GM19463 (cell line): ENCODE data around the gene PRICKLE2.

Experiments used
- ATAC-seq: cut with Tn5 transposase; IDR thresholded peaks from one replicate; pipeline ENCODE4 v1.9.1; 2021; ENCODE audit warnings: mild to moderate bottlenecking, moderate library complexity; ENCODE audit not compliant: unreplicated experiment

The PRICKLE2 gene

GRCh38 chr3:64081235-64081630, 144.0 kb downstream of the PRICKLE2 start:
- ATAC-seq: no peak

- no peak for ATAC-seq
Measured at GRCh38 chr3:64080616-64081234, 144.5 kb downstream of the PRICKLE2 start.

GRCh38 chr3:64079369-64080150, 145.7 kb downstream of the PRICKLE2 start:
- ATAC-seq: no peak

- ATAC-seq: no peak
Measured at GRCh38 chr3:64078966-64079365, 146.3 kb downstream of the PRICKLE2 start.

- ATAC-seq: no peak
Measured at GRCh38 chr3:64074895-64075679, 150.2 kb downstream of the PRICKLE2 start.

GRCh38 chr3:64074060-64074459, 151.2 kb downstream of the PRICKLE2 start:
- ATAC-seq: no peak

- no peak for ATAC-seq
Measured at GRCh38 chr3:64073158-64073761, 152.0 kb downstream of the PRICKLE2 start.

GRCh38 chr3:64072126-64072525, 153.1 kb downstream of the PRICKLE2 start:
- no peak for ATAC-seq

- no peak for ATAC-seq
Measured at GRCh38 chr3:64070704-64071103, 154.6 kb downstream of the PRICKLE2 start.

- ATAC-seq: no peak
Measured at GRCh38 chr3:64067506-64068346, 157.5 kb downstream of the PRICKLE2 start.

GRCh38 chr3:64064804-64065203, 160.5 kb downstream of the PRICKLE2 start:
- no peak for ATAC-seq

GRCh38 chr3:64063983-64064438, 161.3 kb downstream of the PRICKLE2 start:
- no peak for ATAC-seq

GRCh38 chr3:64063207-64063982, 161.9 kb downstream of the PRICKLE2 start:
- ATAC-seq: no peak

GRCh38 chr3:64061628-64062027, 163.6 kb downstream of the PRICKLE2 start:
- ATAC-seq: no peak

- no peak for ATAC-seq
Measured at GRCh38 chr3:64059484-64060175, 165.6 kb downstream of the PRICKLE2 start.

GRCh38 chr3:64058566-64058965, 166.7 kb downstream of the PRICKLE2 start:
- ATAC-seq: no peak

GRCh38 chr3:64057231-64057630, 168.0 kb downstream of the PRICKLE2 start:
- no peak for ATAC-seq

- no peak for ATAC-seq
Measured at GRCh38 chr3:64056606-64057180, 168.6 kb downstream of the PRICKLE2 start.

GRCh38 chr3:64055076-64055475, 170.2 kb downstream of the PRICKLE2 start:
- no peak for ATAC-seq
